Choroid plexus epithelial cell (primary cell): ENCODE measurements around the gene CCT3.
"Not testable (repeated sequence)": the region's sequence is repeated elsewhere in the genome, so short reads cannot be mapped to it uniquely, and the experiment has no call there.

Source experiments
- DNase-seq: peaks from one replicate; pipeline ENCODE4 v3.0.0-alpha.2; 2010; ENCODE audit warnings: low read depth
- H3K4me3 ChIP-seq: 2 replicates; pipeline ENCODE4 v1.5.1; 2011; ENCODE audit warnings: low read depth, mild to moderate bottlenecking, control low read depth, low read length, moderate library complexity
- TF ChIP-seq, protein P1 (sequence below): conservative IDR thresholded peaks from 2 replicates; pipeline ENCODE4 v1.5.1; 2011; ENCODE audit warnings: low read depth, mild to moderate bottlenecking, control low read depth, inconsistent platforms, low read length, moderate library complexity

CCT3 gene

DNA sequence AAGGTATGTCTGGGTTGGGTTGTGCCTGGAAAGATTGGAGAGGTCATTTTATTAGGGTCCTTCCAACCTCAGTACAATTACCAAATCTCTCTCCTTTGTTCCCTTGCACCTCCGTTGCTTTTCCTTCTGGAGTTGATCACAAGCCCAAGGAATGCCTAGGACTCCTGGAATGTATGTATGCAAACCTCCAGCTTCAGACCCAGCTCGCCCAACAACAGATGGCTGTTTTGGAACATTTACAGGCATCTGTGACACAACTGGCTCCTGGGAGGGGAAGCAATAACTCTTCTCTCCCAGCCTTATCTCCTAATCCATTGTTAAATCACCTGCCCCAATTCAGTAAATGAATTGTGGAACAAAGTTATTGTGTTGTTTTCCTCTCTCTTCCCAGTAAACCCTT is 8.5 kb upstream of the CCT3 start:
- TF ChIP-seq, protein P1, sequence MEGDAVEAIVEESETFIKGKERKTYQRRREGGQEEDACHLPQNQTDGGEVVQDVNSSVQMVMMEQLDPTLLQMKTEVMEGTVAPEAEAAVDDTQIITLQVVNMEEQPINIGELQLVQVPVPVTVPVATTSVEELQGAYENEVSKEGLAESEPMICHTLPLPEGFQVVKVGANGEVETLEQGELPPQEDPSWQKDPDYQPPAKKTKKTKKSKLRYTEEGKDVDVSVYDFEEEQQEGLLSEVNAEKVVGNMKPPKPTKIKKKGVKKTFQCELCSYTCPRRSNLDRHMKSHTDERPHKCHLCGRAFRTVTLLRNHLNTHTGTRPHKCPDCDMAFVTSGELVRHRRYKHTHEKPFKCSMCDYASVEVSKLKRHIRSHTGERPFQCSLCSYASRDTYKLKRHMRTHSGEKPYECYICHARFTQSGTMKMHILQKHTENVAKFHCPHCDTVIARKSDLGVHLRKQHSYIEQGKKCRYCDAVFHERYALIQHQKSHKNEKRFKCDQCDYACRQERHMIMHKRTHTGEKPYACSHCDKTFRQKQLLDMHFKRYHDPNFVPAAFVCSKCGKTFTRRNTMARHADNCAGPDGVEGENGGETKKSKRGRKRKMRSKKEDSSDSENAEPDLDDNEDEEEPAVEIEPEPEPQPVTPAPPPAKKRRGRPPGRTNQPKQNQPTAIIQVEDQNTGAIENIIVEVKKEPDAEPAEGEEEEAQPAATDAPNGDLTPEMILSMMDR = no peak
- DNase-seq = no peak
- no peak overlapping the region for H3K4me3 ChIP-seq

DNA sequence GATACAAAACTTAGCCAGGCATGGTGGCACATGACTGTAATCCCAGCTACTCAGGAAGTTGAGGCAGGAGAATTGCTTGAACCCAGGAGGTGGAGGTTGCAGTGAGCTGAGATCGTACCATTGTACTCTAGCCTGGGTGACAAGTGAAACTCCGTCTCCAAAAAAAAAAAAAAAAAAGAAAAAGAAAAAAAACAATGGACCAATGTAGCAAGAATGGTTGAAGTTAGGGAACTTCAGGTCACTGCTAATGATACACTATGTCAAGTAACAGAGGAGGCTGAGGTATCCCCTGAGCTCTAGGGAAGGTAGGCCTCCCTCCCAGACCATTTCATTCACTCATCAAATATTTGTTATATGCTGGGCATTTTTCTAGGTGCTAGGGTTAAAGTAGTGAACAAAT is 7.9 kb upstream of the CCT3 start:
- H3K4me3 ChIP-seq, DNase-seq: not testable (repeated sequence)

GRCh38 chr1:156344409-156344808 is 6.3 kb upstream of the CCT3 start:
- DNase-seq = no peak
- TF ChIP-seq, protein P1 = no peak

GRCh38 chr1:156342166-156342955 is 4.3 kb upstream of the CCT3 start:
- TF ChIP-seq, protein P1 = no peak
- no peak for DNase-seq
- H3K4me3 ChIP-seq = no peak overlapping the region

More at GRCh38 chr1:156344409-156344808, 6.3 kb upstream of the CCT3 start:
- no peak overlapping the region for H3K4me3 ChIP-seq

- H3K4me3 ChIP-seq = peak overlapping the region; percentile 86
- DNase-seq = no peak
- TF ChIP-seq, protein P1 = peak; percentile 27
These were observed 258 bp downstream of the CCT3 start for GRCh38 chr1:156337888-156338179.

DNA sequence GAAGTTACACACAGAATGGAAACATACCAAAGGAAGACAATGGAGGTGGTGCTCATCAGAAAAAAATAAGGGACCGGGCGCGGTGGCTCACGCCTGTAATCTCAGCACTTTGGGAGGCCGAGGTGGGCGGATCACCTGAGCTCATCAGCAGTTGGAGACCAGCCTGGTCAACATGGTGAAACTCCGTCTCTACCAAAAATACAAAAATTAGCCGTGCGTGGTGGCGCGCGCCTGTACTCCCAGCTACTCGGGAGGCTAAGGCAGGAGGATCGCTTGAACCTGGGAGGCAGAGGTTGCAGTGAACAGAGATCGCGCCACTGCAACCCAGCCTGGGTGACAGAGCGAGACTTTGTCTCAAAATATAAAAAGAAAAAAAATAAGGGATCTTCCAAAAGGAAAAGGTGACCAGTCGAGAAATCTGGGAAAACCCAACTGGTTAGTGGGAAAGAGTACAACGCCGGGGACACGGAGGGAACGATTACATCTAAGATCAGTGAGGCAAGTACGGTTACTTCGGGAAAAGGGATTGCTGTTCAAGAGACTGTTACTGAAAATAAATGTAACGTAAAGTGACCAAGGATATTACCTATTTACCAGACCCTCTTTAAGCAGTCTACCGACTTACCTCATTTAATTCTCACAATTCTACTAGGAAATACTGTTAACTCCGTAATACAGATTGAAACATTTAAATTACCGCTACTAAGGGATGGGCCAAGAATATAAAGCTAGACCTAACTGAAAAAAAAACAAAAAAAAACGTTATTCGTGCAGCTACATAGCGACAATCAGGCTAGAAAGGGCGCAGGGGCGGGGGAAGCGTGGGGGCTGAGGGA is 822 bp downstream of the CCT3 start:
- TF ChIP-seq, protein P1 = no peak
- no peak for DNase-seq
- peak overlapping the region; percentile 86 for H3K4me3 ChIP-seq

DNA sequence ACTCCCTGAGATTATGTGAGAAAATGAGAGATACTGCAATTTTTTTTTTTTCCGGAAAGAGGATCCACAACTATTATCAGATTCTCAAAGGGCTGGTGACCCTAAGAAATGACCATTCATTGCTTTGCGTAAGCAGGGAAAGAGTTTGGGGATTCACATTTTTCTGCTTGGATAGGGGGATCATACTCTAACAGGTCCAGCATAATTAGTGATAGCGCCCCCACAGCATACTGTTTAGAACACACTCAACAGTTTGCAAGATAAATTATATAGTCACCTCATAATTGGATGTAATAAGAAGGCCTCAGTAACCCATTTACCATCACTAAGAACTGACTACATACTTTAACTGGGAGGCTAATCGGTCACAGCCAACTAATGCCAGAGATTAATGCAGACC is 1.9 kb downstream of the CCT3 start:
- peak overlapping the region; percentile 9 for H3K4me3 ChIP-seq
- peak; percentile 24 for DNase-seq
- TF ChIP-seq, protein P1 = peak; percentile 41

GRCh38 chr1:156323179-156323578 is 14.9 kb downstream of the CCT3 start:
- DNase-seq = peak; percentile 18
- not testable (repeated sequence) for H3K4me3 ChIP-seq
